GM12872 (cell line): Measurements from ENCODE around the gene LIMS1.

Experiments used
- TF ChIP-seq, protein P1 (sequence below): IDR thresholded peaks from 3 replicates; pipeline ENCODE4 v1.5.1; 2011; ENCODE audit warnings: low read depth, mild to moderate bottlenecking, low read length, moderate library complexity; ENCODE audit not compliant: insufficient read depth

LIMS1 gene

DNA sequence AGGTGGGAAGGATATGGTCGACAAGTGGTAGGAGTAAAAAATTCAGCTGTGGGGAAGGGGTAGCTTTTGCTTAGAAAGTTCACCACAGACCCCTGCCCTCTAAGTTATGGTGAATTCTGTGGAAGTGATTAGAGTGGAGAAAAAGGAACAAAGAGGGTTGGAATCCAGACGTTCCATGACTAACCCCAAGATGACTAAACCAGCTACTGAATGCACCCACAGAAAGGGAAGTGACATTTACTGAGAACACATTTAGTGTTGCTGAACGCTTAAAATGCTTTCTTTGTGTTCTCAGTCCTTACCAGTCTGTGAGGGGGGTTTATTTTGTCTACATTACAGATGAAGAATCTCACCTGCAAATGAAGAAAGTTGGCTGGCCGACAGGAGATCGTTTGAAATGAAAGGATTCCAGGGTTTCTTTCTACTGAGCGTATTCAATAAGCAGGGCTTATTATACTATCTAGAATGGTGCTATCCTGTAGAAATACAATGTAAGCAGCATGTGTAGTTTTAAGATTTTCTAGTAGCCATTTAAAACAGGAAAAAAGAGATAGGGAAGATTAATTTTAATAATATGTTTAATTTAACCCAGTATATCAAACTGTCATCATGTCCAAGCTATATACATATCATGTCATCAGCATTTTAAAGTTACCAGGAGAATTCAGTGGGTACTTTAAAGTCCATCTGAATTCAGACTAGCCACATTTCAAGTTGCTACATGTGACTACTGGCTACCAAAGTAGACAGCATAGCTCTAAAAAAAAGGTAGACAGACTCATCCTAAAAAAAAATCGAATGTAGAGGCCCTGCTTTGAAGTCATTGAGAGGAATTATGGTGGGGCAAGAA is 60.1 kb downstream of the LIMS1 start:
- TF ChIP-seq, protein P1, sequence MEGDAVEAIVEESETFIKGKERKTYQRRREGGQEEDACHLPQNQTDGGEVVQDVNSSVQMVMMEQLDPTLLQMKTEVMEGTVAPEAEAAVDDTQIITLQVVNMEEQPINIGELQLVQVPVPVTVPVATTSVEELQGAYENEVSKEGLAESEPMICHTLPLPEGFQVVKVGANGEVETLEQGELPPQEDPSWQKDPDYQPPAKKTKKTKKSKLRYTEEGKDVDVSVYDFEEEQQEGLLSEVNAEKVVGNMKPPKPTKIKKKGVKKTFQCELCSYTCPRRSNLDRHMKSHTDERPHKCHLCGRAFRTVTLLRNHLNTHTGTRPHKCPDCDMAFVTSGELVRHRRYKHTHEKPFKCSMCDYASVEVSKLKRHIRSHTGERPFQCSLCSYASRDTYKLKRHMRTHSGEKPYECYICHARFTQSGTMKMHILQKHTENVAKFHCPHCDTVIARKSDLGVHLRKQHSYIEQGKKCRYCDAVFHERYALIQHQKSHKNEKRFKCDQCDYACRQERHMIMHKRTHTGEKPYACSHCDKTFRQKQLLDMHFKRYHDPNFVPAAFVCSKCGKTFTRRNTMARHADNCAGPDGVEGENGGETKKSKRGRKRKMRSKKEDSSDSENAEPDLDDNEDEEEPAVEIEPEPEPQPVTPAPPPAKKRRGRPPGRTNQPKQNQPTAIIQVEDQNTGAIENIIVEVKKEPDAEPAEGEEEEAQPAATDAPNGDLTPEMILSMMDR: no peak

DNA sequence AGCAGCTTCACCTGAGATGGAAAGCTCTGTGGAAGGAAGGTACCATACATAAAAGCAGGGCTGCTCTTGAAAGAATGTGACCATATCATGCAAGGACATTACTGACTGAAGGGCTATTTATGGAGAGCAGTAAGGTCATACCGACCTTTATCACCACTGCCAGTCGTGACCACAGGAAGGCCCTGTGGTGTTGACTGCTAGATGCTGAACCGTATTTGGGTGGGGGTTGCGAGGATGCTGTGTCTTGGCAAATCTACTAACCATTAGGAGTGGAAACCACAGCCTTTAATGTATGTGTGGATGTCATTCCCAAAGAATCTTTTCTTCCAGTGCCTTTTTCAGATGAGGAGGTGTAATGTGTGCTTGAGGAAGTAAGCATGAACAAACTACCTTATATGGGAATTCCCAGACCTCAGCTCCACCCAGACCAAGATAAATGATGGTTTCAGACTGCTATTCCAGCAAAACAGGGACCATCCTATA is 60.8 kb downstream of the LIMS1 start:
- TF ChIP-seq, protein P1: no peak

GRCh38 chr2:108597105-108597744 is 63.0 kb downstream of the LIMS1 start:
- TF ChIP-seq, protein P1: 0 out of 3 replicates have a peak, but pooled peaks have one; percentile 7

DNA sequence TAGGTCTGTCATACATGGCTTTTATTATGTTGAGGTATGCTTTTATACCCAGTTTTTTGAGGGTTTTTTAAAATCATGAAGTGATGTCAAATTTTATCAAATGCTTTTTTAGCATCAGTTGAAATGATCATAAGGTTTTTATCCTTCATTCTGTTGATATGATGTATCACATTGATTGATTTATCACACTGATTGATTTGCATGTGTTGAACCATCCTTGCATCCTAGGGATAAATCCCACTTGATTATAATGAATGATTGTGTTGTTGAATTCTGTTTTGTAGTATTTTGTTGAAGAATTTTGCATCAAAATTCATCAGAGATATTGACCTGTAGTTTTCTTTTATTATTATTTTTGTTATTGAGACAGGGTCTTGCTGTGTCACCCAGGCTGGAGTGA is 68.2 kb downstream of the LIMS1 start:
- TF ChIP-seq, protein P1: no peak

GRCh38 chr2:108604196-108604595 is 69.9 kb downstream of the LIMS1 start:
- TF ChIP-seq, protein P1: no peak

DNA sequence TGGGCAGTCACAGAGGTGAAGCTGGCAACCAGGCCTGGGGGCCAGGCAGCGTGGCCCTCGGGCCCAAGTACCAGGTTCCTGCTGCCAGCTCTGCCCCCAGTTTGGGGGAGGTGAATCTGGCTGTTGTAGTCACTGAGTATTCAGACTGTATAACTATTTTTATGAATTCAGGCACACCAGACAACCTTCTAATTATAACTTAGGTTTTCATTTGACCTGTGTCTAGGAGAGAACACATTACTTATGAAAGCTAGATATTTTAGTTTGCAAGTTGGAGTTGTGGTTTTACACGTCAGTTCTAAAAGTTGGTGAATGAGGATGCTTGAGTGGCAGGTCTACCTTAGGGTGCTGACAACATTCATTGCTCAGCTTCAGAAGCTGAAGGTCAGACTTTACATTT is 71.7 kb downstream of the LIMS1 start:
- TF ChIP-seq, protein P1: no peak

- TF ChIP-seq, protein P1: peak; percentile 53
These were observed 73.5 kb downstream of the LIMS1 start for GRCh38 chr2:108607706-108608301.
